ENCODE data around the gene CARM1. TPM values are rescaled to one million over a fixed set of nuclear protein-coding genes. Genes with fewer than 3 reads are reported as not detected.
A peak's percentile ranks its signal among the peaks of the same experiment; 100 is the strongest.
"Not testable (repeated sequence)": the region's sequence is repeated elsewhere in the genome, so short reads cannot be mapped to it uniquely, and the experiment has no call there.

The CARM1 gene
- polyA plus RNA-seq, 1 donor, result 75.2 TPM

DNA sequence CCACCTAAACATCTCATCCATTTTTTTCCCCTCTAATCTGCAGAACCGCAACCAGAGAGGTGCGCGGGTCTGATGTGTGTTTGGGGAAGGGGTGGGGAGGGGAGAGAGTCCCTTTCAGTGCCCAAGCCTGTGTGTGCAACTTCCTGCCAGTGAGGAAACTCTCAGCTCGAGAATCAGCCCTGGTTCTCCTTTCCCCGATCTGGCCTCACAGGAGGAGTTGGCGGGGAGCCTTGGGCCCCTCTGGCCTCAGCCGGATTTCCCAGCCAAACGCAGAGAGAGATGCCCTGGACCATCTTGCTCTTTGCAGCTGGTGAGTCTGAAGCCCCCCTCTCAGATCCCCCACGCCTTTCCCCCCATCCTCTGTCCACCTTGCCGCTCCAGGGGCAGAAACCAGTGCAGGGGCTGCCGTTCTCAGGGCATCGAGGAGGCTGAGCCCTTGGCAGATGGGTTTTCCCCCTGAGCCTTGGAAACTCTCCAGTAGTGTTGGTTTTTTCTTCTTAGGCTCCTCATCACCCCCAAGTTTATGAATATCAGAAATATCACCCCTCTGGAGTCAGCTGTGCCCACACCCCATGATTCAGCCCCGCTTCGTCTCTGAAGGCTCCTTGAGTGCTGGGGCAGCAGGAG is 23.0 kb upstream of the CARM1 start, which contains the start of gene C19orf38:
Gene C19orf38, plus strand, starts transcription at position 186 of the 627 bp plus-strand sequence. Its CDS starts 94 bp downstream, at position 280.
- peak; percentile 64 for DNase-seq

DNA sequence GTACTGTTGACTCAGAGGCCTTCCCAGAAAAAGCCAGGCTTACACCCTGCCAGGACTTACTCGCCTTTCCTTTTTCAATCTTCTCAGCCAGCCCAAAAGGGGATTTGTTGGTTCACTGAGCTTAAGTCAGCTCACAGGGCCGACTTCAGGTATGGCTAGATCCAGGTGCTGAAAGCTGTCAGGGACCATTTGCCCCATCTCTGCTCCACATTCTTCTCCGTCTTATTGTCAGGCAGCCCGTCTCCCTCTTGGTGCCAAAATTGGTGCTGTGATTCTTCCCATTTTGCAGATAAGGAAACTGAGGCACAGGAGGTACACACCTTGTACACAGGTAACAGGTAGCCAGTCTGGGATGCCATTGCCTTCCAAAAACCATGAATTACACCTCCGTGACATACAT is 20.7 kb upstream of the CARM1 start:
- DNase-seq, result no peak

DNA sequence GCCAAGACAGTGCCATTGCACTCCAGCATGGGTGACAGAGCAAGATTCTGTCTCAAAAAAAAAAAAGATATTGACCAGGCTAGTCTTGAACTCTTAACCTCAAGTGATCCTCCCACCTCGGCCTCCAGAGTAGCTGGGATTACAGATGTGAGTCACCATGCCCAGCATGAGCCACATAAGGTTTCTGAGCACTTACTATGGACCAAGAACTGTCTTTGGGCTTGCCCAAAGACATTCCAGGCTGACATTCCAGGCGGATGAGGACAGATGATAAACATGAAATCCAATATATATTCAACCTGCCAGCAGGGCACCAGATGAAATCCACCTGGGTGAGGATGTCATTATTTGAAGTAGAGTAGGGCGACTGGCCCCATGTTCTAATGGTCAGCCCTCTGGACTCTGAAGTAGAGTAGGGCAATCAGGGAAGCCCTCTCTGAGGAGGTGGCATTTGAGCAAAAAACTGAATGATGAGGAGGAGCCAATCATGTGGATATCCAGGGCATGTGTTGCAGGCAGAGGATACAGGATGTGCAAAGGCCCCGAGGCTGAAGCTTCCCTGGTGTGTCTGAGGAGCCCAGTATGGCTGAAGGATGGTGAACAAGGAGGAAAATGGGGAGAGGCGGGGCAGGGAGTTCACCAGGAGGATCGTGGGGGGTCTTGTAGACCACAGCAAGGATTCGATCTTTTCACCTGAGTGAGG is 19.1 kb upstream of the CARM1 start:
- DNase-seq, result no peak

GRCh38 chr19:10852941-10853340 is 18.4 kb upstream of the CARM1 start:
- no peak for DNase-seq

DNA sequence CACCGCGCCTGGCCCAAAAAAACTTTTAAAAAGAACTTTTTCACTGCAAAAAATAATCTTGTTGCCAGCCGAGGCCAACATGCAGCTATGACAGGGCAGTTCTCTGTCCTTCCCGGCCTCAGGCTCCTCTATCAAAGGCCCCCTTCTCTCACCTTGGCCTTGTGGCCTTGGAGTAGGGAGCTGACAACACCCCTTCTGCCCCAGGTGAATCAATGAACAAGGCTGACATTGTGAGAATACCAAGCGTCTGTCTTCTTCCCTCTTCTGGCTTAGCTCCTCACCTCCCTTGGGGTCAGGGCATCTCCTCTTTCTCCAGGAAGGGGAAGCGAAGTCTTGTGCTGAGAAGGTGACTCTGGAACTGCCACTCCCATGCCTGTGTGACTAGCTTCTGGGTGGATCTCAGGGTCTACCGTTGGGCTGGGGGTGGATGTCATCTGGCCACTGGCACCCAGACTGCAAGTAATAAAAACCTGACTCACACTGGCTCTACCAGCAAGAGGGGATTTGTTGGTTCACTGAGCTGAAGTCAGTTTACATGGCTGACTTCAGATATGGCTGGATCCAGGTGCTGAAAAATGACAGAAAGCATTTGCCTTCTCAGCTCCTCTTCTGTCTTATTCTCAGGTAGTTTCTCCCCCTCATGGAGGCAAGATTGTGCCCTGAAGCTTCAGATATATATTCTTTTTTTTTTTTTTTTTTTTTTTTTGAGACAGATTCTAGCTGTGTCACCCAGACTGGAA is 16.8 kb upstream of the CARM1 start:
- no peak for DNase-seq

DNA sequence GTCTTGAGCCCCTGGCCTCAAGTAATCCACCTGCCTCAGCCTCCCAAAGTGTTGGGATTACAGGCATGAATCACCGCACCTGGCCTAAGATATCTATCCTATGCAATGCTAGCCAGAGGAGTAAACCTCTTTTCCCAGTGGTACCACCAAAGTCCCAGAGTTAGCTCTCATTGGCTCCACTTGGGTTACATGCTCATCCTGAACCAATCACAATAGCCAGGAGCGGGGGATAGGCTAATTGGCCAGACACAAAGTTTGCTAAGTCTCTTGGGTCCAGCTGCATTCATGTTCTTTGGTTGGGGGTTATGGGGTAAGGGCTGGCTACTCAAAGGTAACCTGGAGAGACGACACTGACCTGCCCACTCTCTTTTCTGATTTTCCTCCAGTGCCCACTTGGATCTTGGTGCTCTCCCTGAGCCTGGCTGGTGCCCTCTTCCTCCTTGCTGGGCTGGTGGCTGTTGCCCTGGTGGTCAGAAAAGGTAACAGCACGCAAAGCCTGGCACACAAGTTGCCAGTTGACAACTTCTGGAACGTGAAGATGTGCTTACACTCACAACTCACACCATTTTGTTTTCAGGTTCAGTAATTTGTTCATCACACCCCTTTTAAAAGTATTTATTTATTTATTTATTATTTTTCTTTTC is 15.4 kb upstream of the CARM1 start:
- DNase-seq, result no peak

- not testable (repeated sequence) for DNase-seq
Observed at GRCh38 chr19:10856899-10857298, 14.5 kb upstream of the CARM1 start.

- DNase-seq, result no peak
Observed at GRCh38 chr19:10858204-10858828, 13.0 kb upstream of the CARM1 start.

DNA sequence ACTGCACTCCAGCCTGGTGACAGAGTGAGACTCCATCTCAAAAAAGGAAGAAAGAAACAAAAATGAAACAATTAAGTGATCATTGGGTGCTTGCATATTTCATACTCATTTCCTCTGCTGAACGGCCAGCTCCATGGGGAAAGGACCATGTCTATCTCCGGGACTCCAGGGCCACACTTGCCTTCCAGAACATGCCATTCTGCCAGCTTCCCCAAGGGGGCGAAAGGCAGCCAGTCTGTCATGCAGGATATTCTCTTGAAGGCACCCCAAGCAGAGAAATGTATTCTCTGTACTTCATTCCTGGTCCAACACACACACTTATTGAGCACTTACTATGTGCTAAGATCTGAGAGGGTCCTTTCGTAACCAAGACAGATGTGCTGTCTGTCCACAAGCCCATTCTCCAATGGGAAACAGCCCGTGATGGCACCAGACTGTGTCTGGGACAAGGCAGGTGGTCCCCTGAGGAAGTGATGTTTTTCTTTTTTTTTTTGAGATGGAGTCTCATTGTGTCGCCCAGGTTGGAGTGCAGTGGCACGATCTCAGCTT is 10.2 kb upstream of the CARM1 start:
- no peak for DNase-seq

DNA sequence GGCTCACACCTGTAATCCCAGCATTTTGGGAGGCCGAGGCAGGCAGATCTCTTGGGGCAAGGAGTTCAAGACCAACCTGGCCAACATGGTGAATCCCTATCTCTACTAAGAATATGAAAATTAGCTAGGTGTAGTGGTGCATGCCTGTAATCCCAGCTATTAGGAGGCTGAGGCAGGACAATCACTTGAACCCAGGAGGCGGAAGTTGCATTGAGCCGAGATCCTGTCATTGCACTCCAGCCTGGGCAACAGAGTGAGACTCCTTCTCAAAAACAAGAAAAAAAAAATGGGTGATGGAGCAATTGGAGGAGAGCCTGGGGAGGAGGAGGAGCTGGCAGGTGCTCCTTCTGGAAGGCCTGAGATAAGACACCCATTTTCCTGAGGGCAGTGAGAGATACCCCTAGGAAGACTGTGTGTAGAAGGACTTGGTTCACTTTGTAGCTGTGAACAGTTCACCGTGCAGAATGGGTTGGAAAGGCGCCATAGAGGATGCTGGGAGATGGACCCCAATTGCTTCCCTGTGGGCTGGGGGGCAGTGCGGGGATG is 8.7 kb upstream of the CARM1 start:
- DNase-seq, result no peak

DNA sequence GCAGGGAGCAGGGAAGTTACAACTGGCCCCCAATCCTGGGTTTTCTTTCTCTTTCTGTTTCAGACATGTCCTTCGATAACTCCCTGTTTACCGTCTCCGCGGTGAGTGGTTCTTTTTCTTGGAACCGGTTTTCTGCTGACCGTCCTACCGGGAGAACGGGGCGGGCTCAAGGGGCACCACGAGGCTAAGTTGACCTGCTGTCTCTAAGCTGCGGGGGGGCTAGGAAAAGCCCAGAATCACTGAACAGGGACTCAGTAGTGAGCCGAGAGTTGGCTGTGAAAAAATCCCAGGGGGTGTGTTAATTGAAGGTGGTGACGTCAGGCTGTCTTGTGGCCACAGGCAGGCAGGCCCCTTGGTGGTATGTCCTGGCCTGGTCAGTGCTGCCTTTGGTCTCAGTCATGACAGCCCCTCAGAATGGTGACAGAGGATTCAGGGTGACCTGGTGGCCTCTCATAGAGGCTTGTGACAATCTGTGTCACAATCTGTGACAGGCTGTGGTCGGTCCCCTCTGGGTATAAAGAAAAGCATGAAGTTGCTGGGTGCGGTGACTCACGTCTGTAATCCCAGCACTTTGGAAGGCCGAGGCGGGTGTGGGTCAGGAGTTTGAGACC is 8.1 kb upstream of the CARM1 start:
- no peak for DNase-seq

DNA sequence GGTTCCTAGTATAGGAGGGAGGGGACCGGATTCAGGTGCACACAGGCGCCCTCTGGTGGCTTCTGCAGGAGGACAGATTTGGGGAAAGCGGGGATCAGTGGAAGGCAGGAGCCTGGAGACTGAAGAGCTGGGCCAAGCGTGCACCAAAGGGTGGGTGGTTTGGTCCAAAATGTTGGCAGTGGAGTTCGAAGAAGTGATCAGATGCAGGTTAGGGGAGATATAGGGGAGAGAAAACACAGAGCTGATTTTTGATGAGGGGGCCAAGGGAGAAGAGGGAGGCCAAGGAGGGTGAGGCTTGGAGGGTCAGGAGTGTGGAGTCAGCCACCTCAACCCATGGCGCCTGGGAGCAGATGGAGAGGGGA is 6.8 kb upstream of the CARM1 start:
- DNase-seq, result peak; percentile 85

DNA sequence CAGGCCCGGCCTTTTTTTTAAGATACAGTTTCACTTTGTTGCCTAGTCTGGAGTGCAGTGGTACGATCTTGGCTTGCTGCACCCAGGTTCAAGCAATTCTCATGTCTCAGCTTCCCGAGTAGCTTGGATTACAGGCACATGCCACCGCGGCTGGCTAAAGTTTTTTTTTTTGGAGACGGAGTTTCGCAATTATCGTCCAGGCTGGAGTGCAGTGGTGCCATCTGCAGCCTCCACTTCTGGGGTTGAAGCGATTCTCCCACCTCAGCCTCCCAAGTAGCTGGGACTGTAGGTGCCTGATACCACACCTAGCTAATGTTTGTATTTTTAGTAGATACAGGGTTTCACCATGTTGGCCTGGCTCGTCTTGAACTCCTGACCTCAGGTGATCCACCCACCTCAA is 4.9 kb upstream of the CARM1 start:
- no peak for DNase-seq

DNA sequence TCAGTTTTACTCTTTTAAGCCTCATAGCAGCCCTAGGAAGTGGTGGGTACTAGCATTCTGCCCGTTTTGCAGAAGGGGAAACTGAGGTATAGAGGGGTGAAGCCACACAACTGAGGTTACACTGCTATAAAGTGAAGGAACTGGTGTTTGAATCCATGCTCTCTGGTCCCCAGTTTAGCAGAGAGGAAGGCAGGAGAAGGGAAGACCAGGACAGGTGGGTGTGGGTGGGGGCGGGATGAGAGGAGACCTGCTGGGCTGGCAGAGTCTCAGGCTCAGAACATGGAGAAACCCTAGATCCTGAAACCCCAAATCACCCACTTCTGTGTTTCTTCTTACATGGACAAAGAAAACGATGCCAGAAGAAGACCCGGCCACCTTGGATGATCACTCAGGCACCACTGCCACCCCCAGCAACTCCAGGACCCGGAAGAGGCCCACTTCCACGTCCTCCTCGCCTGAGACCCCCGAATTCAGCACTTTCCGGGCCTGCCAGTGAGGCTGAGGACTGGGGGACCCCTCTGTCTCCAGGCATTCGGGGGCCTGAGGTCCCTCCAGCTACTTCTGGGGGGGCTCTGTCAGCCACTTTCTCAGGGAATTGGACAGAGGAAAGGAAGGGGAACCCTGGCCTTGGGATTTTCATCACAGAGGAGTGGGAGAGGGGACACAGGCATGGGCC is 2.3 kb upstream of the CARM1 start:
- DNase-seq, result no peak

DNA sequence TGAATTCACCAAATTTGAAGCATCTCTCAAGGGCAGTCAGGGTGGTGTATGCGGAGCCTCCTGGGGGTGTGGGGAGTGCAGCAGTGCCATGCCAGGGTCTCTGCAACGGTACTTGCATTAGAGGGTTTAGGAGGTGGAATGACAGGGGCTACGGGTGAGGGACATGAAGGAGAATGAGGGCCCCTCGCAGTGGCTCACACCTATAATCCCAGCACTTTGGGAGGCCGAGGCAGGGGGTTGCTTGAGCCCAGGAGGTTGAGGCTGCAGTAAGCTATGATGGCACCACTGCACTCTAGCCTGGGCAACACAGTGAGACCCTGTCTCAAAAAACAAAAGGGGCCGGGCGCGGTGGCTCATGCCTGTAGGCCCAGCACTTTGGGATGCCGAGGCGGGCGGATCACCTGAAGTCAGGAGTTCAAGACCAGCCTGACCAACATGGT is 1.5 kb upstream of the CARM1 start:
- DNase-seq, result not testable (repeated sequence)

DNA sequence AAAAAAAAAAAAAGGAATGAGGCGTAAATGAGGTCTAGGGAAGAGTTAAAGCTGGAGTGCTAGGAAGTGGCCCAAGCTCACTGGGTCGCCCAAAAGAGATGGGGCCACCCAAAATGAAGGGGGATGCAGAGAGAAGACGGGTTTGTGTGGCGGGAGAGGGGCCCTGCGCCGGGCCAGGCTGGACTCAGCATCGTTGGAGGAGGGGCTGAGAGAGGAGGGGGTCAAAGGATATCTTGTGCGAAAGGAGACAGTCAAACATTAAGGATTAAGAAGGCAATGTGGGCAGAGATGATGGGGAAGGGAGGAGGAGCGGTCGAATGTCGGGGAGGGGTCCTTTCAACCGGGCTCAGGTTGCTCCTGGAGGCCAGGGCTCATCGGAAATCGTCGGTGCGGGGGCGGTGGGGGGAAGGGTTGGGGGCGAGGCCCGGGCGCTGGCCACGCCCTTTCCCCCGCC is 825 bp upstream of the CARM1 start:
- no peak for DNase-seq

GRCh38 chr19:10871711-10872545 is 575 bp downstream of the CARM1 start:
- DNase-seq, result no peak

- no peak for DNase-seq
Observed at GRCh38 chr19:10872546-10873107, 1.3 kb downstream of the CARM1 start.

GRCh38 chr19:10874024-10874423 is 2.7 kb downstream of the CARM1 start:
- DNase-seq, result no peak

Data from hindlimb muscle (tissue), 1 donor.